ENCODE measurements around the gene SRGAP2B.
"Not testable (repeated sequence)": the region's sequence is repeated elsewhere in the genome, so short reads cannot be mapped to it uniquely, and the experiment has no call there.

The SRGAP2B gene

GRCh38 chr1:145082483-145083255 lies 12.5 kb downstream of the SRGAP2B start:
- DNase-seq (ENCODE audit: low read depth): not testable (repeated sequence)

GRCh38 chr1:145080193-145080592 lies 14.9 kb downstream of the SRGAP2B start:
- DNase-seq (ENCODE audit: low read depth): not testable (repeated sequence)

GRCh38 chr1:145079737-145080136 lies 15.4 kb downstream of the SRGAP2B start:
- not testable (repeated sequence) for DNase-seq (ENCODE audit: low read depth)

GRCh38 chr1:145078787-145079370 lies 16.2 kb downstream of the SRGAP2B start:
- DNase-seq (ENCODE audit: low read depth): not testable (repeated sequence)

- not testable (repeated sequence) for DNase-seq (ENCODE audit: low read depth)
These were observed 17.0 kb downstream of the SRGAP2B start for GRCh38 chr1:145077872-145078786.

GRCh38 chr1:145076877-145077276 lies 18.3 kb downstream of the SRGAP2B start:
- not testable (repeated sequence) for DNase-seq (ENCODE audit: low read depth)

- not testable (repeated sequence) for DNase-seq (ENCODE audit: low read depth)
These were observed 21.0 kb downstream of the SRGAP2B start for GRCh38 chr1:145074021-145074559.

GRCh38 chr1:145071569-145071968 lies 23.6 kb downstream of the SRGAP2B start:
- DNase-seq (ENCODE audit: low read depth): not testable (repeated sequence)

- not testable (repeated sequence) for DNase-seq (ENCODE audit: low read depth)
These were observed 28.6 kb downstream of the SRGAP2B start for GRCh38 chr1:145066486-145066885.

- DNase-seq (ENCODE audit: low read depth): not testable (repeated sequence)
These were observed 29.8 kb downstream of the SRGAP2B start for GRCh38 chr1:145065194-145065826.

GRCh38 chr1:145063941-145064648 lies 31.0 kb downstream of the SRGAP2B start:
- DNase-seq (ENCODE audit: low read depth): not testable (repeated sequence)

GRCh38 chr1:145063285-145063684 lies 31.8 kb downstream of the SRGAP2B start:
- not testable (repeated sequence) for DNase-seq (ENCODE audit: low read depth)

GRCh38 chr1:145058184-145058583 lies 36.9 kb downstream of the SRGAP2B start:
- not testable (repeated sequence) for DNase-seq (ENCODE audit: low read depth)

- not testable (repeated sequence) for DNase-seq (ENCODE audit: low read depth)
These were observed 39.8 kb downstream of the SRGAP2B start for GRCh38 chr1:145055217-145055760.

- not testable (repeated sequence) for DNase-seq (ENCODE audit: low read depth)
These were observed 41.7 kb downstream of the SRGAP2B start for GRCh38 chr1:145053428-145053827.

GRCh38 chr1:145052019-145052776 lies 42.9 kb downstream of the SRGAP2B start:
- not testable (repeated sequence) for DNase-seq (ENCODE audit: low read depth)

GRCh38 chr1:145048181-145048856 lies 46.8 kb downstream of the SRGAP2B start:
- not testable (repeated sequence) for DNase-seq (ENCODE audit: low read depth)

GRCh38 chr1:145047553-145047952 lies 47.6 kb downstream of the SRGAP2B start:
- not testable (repeated sequence) for DNase-seq (ENCODE audit: low read depth)
